ENCODE measurements around the gene NSUN3.

- TF ChIP-seq CTCF (conservative IDR thresholded peaks at IDR 0.05; ENCODE audit: low read length) = no peak
- TF ChIP-seq EZH2phosphoT487 (IDR thresholded peaks at IDR 0.05; ENCODE audit: borderline replicate concordance, low read depth, low read length) = no peak
Measured at GRCh38 chr3:94147012-94147411, 84.2 kb downstream of the NSUN3 start.
